Type B pancreatic cell (in vitro differentiated cells): Measurements from ENCODE around the gene THSD4. TPM values are rescaled to one million over a fixed set of nuclear protein-coding genes. Genes with fewer than 3 reads are reported as not detected.
A peak's percentile ranks its signal among the peaks of the same experiment; 100 is the strongest.

Experiments used
- DNase-seq: peaks from one replicate; pipeline ENCODE4 v3.0.0; 2021; ENCODE audit warnings: mixed read lengths; ENCODE audit not compliant: unreplicated experiment; ENCODE audit errors: extremely low spot score
- H3K27ac Mint-ChIP-seq: 2 replicates; pipeline ENCODE4 v1.8.0; 2021; ENCODE audit warnings: mild to moderate bottlenecking, mixed read lengths
- H3K27me3 Mint-ChIP-seq: 2 replicates; pipeline ENCODE4 v1.8.0; 2021; ENCODE audit warnings: mixed read lengths
- H3K36me3 Mint-ChIP-seq: 2 replicates; pipeline ENCODE4 v1.8.0; 2021; ENCODE audit warnings: mixed read lengths
- H3K4me1 Mint-ChIP-seq: one replicate; pipeline ENCODE4 v1.8.0; 2021; ENCODE audit warnings: mixed read lengths; ENCODE audit not compliant: unreplicated experiment
- H3K4me3 Mint-ChIP-seq: 2 replicates; pipeline ENCODE4 v1.8.0; 2021; ENCODE audit warnings: mild to moderate bottlenecking, mixed read lengths
- H3K9me3 Mint-ChIP-seq: 2 replicates; pipeline ENCODE4 v1.8.0; 2021; ENCODE audit warnings: mixed read lengths
- CTCF ChIP-seq: fragments of 200-600 bp; sonication (generic); conservative IDR thresholded peaks from 2 replicates; pipeline ENCODE4 v1.5.0; 2021; ENCODE audit warnings: antibody characterized with exemption, mild to moderate bottlenecking
- total RNA-seq: library from RNA; stranded (reverse); gene quantifications from 2 replicates; pipeline ENCODE4 v1.2.1, GENCODE V29; 2021; ENCODE audit warnings: low replicate concordance

THSD4 gene
- total RNA-seq, 1 donor from 2014 or later: 43.3 TPM

- H3K4me3 Mint-ChIP-seq: no peak overlapping the region
- no peak for TF ChIP-seq CTCF
- H3K27ac Mint-ChIP-seq: no peak overlapping the region
- no peaks in the 10 kb centered on the region for H3K36me3 Mint-ChIP-seq
- H3K27me3 Mint-ChIP-seq: no peaks in the 10 kb centered on the region
- H3K9me3 Mint-ChIP-seq: no peaks in the 10 kb centered on the region
- DNase-seq: no peak
- peaks cover 18% of the 10 kb centered on the region for H3K4me1 Mint-ChIP-seq
These were observed 328.9 kb downstream of the THSD4 start for GRCh38 chr15:71444032-71444810.

- TF ChIP-seq CTCF: no peak
- no peaks in the 10 kb centered on the region for H3K36me3 Mint-ChIP-seq
- no peak for DNase-seq
- H3K4me3 Mint-ChIP-seq: no peak overlapping the region
- no peaks in the 10 kb centered on the region for H3K9me3 Mint-ChIP-seq
- H3K27me3 Mint-ChIP-seq: no peaks in the 10 kb centered on the region
- H3K4me1 Mint-ChIP-seq: peaks cover 18% of the 10 kb centered on the region
- no peak overlapping the region for H3K27ac Mint-ChIP-seq
These were observed 329.8 kb downstream of the THSD4 start for GRCh38 chr15:71444866-71445590.

GRCh38 chr15:71447328-71448250 lies 332.3 kb downstream of the THSD4 start:
- H3K4me3 Mint-ChIP-seq: peak overlapping the region; percentile 25
- H3K36me3 Mint-ChIP-seq: no peaks in the 10 kb centered on the region
- DNase-seq: no peak
- peaks cover 12% of the 10 kb centered on the region for H3K4me1 Mint-ChIP-seq
- no peaks in the 10 kb centered on the region for H3K9me3 Mint-ChIP-seq
- TF ChIP-seq CTCF: no peak
- peak overlapping the region; percentile 73 for H3K27ac Mint-ChIP-seq
- no peaks in the 10 kb centered on the region for H3K27me3 Mint-ChIP-seq

- no peak overlapping the region for H3K4me3 Mint-ChIP-seq
- DNase-seq: no peak
- H3K9me3 Mint-ChIP-seq: no peaks in the 10 kb centered on the region
- no peaks in the 10 kb centered on the region for H3K27me3 Mint-ChIP-seq
- no peaks in the 10 kb centered on the region for H3K36me3 Mint-ChIP-seq
- peaks cover 19% of the 10 kb centered on the region for H3K4me1 Mint-ChIP-seq
- TF ChIP-seq CTCF: peak; percentile 93
- H3K27ac Mint-ChIP-seq: peak overlapping the region; percentile 19
These were observed 333.4 kb downstream of the THSD4 start for GRCh38 chr15:71448688-71449114.

GRCh38 chr15:71449363-71449762 lies 334.1 kb downstream of the THSD4 start:
- TF ChIP-seq CTCF: no peak
- no peaks in the 10 kb centered on the region for H3K9me3 Mint-ChIP-seq
- H3K4me3 Mint-ChIP-seq: no peak overlapping the region
- DNase-seq: no peak
- H3K4me1 Mint-ChIP-seq: peaks cover 21% of the 10 kb centered on the region
- H3K27me3 Mint-ChIP-seq: no peaks in the 10 kb centered on the region
- no peaks in the 10 kb centered on the region for H3K36me3 Mint-ChIP-seq
- no peak overlapping the region for H3K27ac Mint-ChIP-seq
